Bronchial epithelial cell (primary cell): ENCODE results near the gene ARHGAP10. TPM values are rescaled to one million over a fixed set of nuclear protein-coding genes. Genes with fewer than 3 reads are reported as not detected.

Experiments
- DNase-seq: peaks from one replicate; pipeline ENCODE4 v3.0.0-alpha.2; 2010; ENCODE audit warnings: low read depth
- FAIRE-seq: peaks from 2 replicates; lab custom pipeline; 2011; peaks lifted over from hg19 to GRCh38; lab: Jason Lieb, UNC
- H3K27me3 ChIP-seq: 2 replicates; pipeline ENCODE4 v1.5.1; 2011; ENCODE audit warnings: low read length; ENCODE audit not compliant: control insufficient read depth, insufficient read depth
- H3K36me3 ChIP-seq: 2 replicates; pipeline ENCODE4 v1.5.1; 2011; ENCODE audit warnings: low read length; ENCODE audit not compliant: control insufficient read depth, insufficient read depth
- H3K4me3 ChIP-seq: 2 replicates; pipeline ENCODE4 v1.5.1; 2011; ENCODE audit warnings: mild to moderate bottlenecking, low read depth, low read length, control low read depth
- total RNA-seq: library from RNA; depleted of rRNA; stranded (reverse); fragments of >200 nt; gene quantifications from 2 replicates; pipeline ENCODE4 v1.2.1, GENCODE V29; 2014
- TF ChIP-seq, protein P1 (sequence below): IDR thresholded peaks from 2 replicates; pipeline ENCODE4 v1.5.1; 2011; ENCODE audit warnings: mild to moderate bottlenecking, moderate library complexity, low read length, control low read depth, inconsistent platforms; ENCODE audit not compliant: insufficient read depth, severe bottlenecking

ARHGAP10 gene
- total RNA-seq, 1 donor from 2014 or later: 8.4 TPM

DNA sequence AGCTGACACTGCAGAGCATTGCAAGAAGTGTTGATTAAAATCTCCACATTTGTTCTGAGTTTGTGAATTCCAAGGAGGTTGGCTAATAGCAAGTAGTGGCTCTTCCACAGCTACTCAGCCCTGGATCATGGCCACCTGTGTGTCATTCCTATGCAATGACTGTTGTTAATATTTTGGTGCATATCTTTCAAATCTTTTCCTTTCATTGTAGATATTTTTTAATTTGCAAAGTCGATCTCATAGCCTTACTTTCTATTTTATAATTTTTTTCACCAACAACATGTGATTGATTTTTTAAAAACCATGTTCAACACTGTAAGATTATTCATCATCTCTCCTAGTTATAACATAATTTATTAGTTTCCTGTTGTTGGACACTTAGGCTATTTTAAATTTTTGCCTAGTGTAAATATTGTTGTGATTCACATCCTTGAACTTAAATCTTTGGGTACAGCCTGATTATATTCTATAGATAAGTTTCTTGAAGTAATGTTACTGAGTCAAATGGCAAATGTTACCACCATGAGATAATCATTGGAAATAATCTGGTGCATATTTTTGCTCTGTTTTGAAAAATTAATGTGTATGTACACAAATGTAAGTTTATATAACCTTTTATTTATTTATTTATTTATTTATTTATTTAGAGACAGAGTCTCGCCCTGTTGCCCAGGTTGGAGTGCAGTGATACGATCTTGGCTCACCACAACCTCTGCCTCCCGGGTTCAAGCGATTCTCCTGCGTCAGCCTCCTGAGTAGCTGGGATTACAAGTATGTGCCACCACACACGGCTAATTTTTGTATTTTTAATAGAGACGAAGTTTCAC, 17.1 kb upstream of the ARHGAP10 start:
- no peak overlapping the region for H3K4me3 ChIP-seq
- H3K36me3 ChIP-seq: no peaks in the 10 kb centered on the region
- TF ChIP-seq, protein P1, sequence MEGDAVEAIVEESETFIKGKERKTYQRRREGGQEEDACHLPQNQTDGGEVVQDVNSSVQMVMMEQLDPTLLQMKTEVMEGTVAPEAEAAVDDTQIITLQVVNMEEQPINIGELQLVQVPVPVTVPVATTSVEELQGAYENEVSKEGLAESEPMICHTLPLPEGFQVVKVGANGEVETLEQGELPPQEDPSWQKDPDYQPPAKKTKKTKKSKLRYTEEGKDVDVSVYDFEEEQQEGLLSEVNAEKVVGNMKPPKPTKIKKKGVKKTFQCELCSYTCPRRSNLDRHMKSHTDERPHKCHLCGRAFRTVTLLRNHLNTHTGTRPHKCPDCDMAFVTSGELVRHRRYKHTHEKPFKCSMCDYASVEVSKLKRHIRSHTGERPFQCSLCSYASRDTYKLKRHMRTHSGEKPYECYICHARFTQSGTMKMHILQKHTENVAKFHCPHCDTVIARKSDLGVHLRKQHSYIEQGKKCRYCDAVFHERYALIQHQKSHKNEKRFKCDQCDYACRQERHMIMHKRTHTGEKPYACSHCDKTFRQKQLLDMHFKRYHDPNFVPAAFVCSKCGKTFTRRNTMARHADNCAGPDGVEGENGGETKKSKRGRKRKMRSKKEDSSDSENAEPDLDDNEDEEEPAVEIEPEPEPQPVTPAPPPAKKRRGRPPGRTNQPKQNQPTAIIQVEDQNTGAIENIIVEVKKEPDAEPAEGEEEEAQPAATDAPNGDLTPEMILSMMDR: no peak
- DNase-seq (peak; percentile 70), FAIRE-seq (no peak)
- H3K27me3 ChIP-seq: peaks cover 2% of the 10 kb centered on the region

DNA sequence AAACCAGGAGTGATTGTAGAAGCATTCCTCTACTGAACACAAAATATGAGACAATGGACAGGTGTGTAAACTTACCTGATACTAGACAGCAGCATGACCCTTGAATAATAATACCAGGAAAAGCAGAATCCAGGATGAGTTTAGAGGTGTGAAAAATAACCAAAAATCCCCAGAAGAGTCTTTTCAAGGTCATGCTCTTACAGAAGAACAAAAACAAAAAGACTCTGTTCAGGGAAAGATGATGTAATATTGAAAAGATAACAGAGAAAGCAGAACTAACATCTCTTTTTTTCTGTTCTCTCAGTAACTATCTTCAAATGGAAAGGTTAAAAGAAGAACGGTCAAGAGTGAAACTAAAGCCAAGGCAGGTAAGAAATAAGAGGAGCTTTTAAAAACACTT, 14.0 kb upstream of the ARHGAP10 start:
- DNase-seq (no peak), FAIRE-seq (no peak)
- H3K27me3 ChIP-seq: peaks cover 2% of the 10 kb centered on the region
- no peak overlapping the region for H3K4me3 ChIP-seq
- H3K36me3 ChIP-seq: no peaks in the 10 kb centered on the region
- TF ChIP-seq, protein P1: no peak

DNA sequence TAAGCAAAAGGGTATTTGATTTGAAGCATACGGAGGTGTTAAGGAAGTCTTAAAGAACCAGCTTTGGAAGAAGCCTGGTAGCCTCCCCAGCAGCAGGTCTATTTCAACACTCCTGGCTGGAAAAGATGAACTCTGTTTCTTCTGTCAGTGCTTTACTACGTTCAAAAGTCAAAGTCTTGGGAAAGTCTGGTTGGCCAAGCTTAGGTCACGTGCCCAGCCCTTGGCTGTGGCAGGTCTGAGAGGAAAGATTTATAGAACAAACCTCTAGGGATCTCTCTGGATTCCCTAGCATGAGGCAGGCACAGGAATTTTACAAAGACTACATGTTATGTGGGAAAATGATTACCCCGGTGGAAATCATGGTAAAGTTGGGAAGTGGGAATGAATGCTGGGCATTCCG, 8.6 kb upstream of the ARHGAP10 start:
- FAIRE-seq: no peak
- no peaks in the 10 kb centered on the region for H3K36me3 ChIP-seq
- DNase-seq: no peak
- no peaks in the 10 kb centered on the region for H3K27me3 ChIP-seq
- H3K4me3 ChIP-seq: no peak overlapping the region
- TF ChIP-seq, protein P1: no peak

DNA sequence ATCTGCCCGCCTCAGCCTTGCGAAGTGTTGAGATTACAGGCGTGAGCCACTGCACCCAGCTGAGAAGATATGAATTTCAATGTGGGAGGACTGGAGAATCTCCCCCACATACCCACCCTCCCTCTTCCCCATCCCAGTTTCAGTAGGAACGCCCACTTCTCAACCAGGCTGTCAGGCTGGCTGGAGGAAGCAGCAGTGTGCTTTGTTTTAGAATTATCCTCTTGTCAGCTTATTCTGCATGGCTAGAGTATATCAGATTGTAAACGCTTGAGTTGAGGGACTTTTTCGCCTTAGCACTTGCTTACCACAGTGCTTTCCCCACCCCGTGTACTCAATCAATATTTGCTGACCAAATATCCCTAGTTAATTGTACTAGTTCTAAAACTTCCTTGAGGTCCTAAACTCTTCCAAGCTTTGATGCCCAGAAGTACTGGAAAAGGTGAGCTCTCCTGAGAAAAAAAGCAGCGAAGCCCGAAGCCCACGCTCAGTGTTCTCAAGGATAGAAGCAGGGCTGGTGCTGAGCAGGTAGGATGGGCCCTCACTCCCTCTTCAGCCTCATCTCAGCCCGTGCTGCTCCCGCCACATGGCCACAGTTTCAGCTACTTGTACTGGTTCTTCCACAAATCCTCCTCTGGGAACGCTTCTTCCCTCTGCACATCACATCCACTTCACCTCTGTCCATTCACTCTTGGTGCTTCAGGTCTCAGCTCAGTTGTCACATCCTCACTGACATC, 7.3 kb upstream of the ARHGAP10 start:
- DNase-seq (no peak), FAIRE-seq (no peak)
- Histone ChIP-seq H3K4me3 (no peak overlapping the region), H3K27me3 (no peaks in the 10 kb centered on the region), H3K36me3 (no peaks in the 10 kb centered on the region)
- TF ChIP-seq, protein P1: no peak

DNA sequence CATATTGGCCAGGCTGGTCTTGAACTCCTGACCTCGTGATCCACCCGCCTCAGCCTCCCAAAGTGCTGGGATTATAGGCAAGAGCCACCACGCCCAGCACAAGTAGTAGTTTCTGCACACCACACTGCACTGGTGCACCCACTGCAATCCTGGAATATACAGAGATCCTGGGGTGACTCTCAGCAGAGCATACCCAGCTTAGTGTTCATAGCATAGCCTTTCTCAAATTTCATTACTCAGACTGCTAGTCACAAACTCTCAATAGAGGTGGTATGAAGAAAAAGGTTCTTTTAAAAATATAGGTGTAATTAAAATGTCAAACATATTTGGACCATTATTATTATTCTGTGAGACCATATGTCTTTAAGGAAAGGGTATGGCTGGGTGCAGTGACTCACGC, 6.2 kb upstream of the ARHGAP10 start:
- Histone ChIP-seq H3K36me3 (no peaks in the 10 kb centered on the region), H3K4me3 (no peak overlapping the region), H3K27me3 (no peaks in the 10 kb centered on the region)
- DNase-seq: peak; percentile 54
- TF ChIP-seq, protein P1: no peak
- FAIRE-seq: no peak
